Activated CD4-positive, alpha-beta T cell treated with anti-CD3 and anti-CD28 coated beads for 4 hours (primary cell): ENCODE results near the gene NPFFR1.

Experiments
- DNase-seq, 2 donors: peaks; one replicate each; pipeline ENCODE4 v3.0.0-alpha.2; 2020

NPFFR1 gene

DNA sequence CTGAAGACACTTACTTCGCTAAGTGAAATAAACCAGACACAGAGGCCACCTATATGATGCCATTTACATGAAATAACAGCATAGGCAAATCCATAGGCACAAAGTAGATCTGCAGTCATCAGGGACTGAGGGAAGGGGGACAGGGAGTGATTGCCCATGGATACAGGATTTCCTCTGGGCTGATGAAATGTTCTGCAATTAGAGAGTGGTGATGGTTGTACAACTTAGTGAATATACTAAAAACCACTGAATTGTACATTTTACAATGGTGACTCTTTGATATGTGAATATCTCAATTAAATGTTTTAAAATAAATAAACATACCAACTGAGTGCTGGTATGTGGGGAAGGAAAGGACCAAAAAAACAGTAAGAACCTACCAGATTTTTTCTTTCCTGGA, 70.9 kb downstream of the NPFFR1 start:
- DNase-seq = no peak

DNA sequence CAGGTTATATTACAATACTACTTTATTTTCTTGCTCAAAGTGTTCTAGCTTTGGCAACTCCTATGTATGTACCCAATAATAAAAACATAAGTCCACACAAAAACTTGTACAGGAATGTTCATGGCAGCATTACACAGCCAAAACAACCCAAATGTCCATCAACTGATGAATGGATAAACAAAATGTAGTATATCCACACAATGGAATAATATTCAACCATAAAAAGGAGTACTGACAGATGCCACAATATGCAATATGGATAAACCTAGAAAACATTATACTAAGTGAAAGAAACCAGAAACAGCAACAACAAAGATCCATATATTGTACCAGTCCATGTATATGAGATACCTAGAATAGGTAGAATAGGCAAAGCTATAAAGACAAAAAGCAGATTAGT, 71.5 kb downstream of the NPFFR1 start:
- no peak for DNase-seq

- no peak for DNase-seq
Observed at GRCh38 chr10:70206762-70207161, 77.0 kb downstream of the NPFFR1 start.

DNA sequence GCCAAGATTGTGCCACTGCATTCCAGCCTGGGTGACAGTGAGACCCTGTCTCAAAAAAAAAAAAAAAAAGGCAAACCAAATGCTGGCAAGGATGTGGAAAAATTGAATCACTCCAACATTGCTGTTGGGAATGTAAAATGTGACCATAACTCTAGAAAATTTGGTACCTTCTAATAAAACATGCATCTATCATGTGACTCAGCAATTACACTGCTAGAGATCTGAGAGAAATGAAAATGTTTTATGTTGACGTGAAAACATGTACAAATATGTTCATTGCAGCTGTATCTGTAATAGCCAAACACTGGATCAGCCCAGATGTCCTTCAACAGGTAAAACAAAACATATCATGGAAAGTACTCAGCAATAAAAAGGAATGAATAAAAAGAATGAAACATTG, 82.7 kb downstream of the NPFFR1 start:
- no peak for DNase-seq

GRCh38 chr10:70198696-70199466, 84.9 kb downstream of the NPFFR1 start:
- no peak for DNase-seq
